ENCODE results near the gene SBSN.

Gene SBSN

GRCh38 chr19:35519291-35519690 lies 8.8 kb downstream of the SBSN start:
- WGBS (ENCODE audit: insufficient coverage) = 70% methylated on average over 2 of the region's 7 CpGs
- no peaks in the 10 kb centered on the region for H3K36me3 ChIP-seq (ENCODE audit: control insufficient read depth in 4 of 4, insufficient read depth in 4 of 4, low read length in 3 of 4)
- DNase-seq = no peak
- peaks cover 0 to 3% (median 2%) of the 10 kb centered on the region in 5 experiments for H3K27me3 ChIP-seq (replicated peaks in 2 of 5; ENCODE audit: control insufficient read depth in 4 of 5, insufficient read depth in 5 of 5, low read length in 4 of 5)
- ChIA-PET CTCF (interaction anchor here (1.2 to 1.7 kb wide), 3 partner anchors 10 to 11 kb away, joined by 3 to 4 read pairs (median 3); no protein-coding TSS in a partner anchor), POLR2A (no interaction called here)
- H3K4me1 ChIP-seq (ENCODE audit: control extremely low read depth in 1 of 4, control insufficient read depth in 4 of 4, insufficient read depth in 4 of 4, low read length in 3 of 4) = no peaks in the 10 kb centered on the region
- H3K27ac ChIP-seq (ENCODE audit: insufficient read depth in 1 of 2, low read depth in 1 of 2, low read length in 2 of 2, poor library complexity in 1 of 2, severe bottlenecking in 2 of 2) = no peak overlapping the region
- H3K9me3 ChIP-seq (ENCODE audit: control extremely low read depth in 1 of 5, control insufficient read depth in 4 of 5, insufficient read depth in 2 of 5, low read depth in 1 of 5, low read length in 4 of 5) = no peaks in the 10 kb centered on the region
- no peak overlapping the region for H3K4me3 ChIP-seq (ENCODE audit: control insufficient read depth in 1 of 7, extremely low read depth in 1 of 7, insufficient read depth in 4 of 7, low read depth in 2 of 7, low read length in 6 of 7)

DNA sequence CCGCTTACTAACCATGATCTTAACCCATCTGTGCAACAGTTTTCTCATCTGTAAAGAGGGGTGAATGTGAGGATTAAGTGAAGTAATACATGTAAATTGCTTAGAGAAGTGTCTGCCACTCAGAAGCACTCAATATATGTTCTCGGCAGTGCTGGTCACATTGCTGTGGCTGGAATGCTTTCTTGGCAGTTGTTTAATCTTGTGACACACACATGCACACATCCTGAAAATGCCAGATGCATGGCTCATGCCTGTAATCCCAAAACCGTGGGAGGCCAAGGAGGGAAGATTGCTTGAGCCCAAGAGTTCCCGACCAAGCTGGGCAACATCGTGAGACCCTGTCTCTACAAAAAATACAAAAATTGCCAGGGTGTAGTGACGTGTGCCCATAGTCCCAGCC lies 9.8 kb downstream of the SBSN start:
- ChIA-PET CTCF (interaction anchor here (1.2 to 1.7 kb wide), 2 partner anchors 9 to 10 kb away, joined by 3 to 4 read pairs; no protein-coding TSS in a partner anchor), POLR2A (no interaction called here)
- 87% methylated on average over 5 of the region's 6 CpGs for WGBS (ENCODE audit: insufficient coverage)
- Histone ChIP-seq H3K36me3 (ENCODE audit: control insufficient read depth in 4 of 4, insufficient read depth in 4 of 4, low read length in 3 of 4) (no peaks in the 10 kb centered on the region), H3K4me3 (ENCODE audit: control insufficient read depth in 1 of 7, extremely low read depth in 1 of 7, insufficient read depth in 4 of 7, low read depth in 2 of 7, low read length in 6 of 7) (no peak overlapping the region), H3K27ac (ENCODE audit: insufficient read depth in 1 of 2, low read depth in 1 of 2, low read length in 2 of 2, poor library complexity in 1 of 2, severe bottlenecking in 2 of 2) (no peak overlapping the region), H3K27me3 (replicated peaks in 2 of 5; ENCODE audit: control insufficient read depth in 4 of 5, insufficient read depth in 5 of 5, low read length in 4 of 5) (peaks cover 0 to 11% (median 3%) of the 10 kb centered on the region in 5 experiments), H3K9me3 (ENCODE audit: control extremely low read depth in 1 of 5, control insufficient read depth in 4 of 5, insufficient read depth in 2 of 5, low read depth in 1 of 5, low read length in 4 of 5) (no peaks in the 10 kb centered on the region), H3K4me1 (ENCODE audit: control extremely low read depth in 1 of 4, control insufficient read depth in 4 of 4, insufficient read depth in 4 of 4, low read length in 3 of 4) (peaks cover 0 to 2% (median 0%) of the 10 kb centered on the region in 4 experiments)
- DNase-seq = no peak

- Histone ChIP-seq H3K36me3 (ENCODE audit: control insufficient read depth in 4 of 4, insufficient read depth in 4 of 4, low read length in 3 of 4) (no peaks in the 10 kb centered on the region), H3K27me3 (replicated peaks in 2 of 5; ENCODE audit: control insufficient read depth in 4 of 5, insufficient read depth in 5 of 5, low read length in 4 of 5) (peaks cover 0 to 19% (median 8%) of the 10 kb centered on the region in 5 experiments), H3K4me3 (ENCODE audit: control insufficient read depth in 1 of 7, extremely low read depth in 1 of 7, insufficient read depth in 4 of 7, low read depth in 2 of 7, low read length in 6 of 7) (no peak overlapping the region), H3K4me1 (ENCODE audit: control extremely low read depth in 1 of 4, control insufficient read depth in 4 of 4, insufficient read depth in 4 of 4, low read length in 3 of 4) (peaks cover 0 to 2% (median 0%) of the 10 kb centered on the region in 4 experiments), H3K27ac (ENCODE audit: insufficient read depth in 1 of 2, low read depth in 1 of 2, low read length in 2 of 2, poor library complexity in 1 of 2, severe bottlenecking in 2 of 2) (no peak overlapping the region), H3K9me3 (ENCODE audit: control extremely low read depth in 1 of 5, control insufficient read depth in 4 of 5, insufficient read depth in 2 of 5, low read depth in 1 of 5, low read length in 4 of 5) (no peaks in the 10 kb centered on the region)
- POLR2A ChIA-PET = no interaction called here
- CTCF ChIA-PET = interaction anchor here (1.0 to 1.6 kb wide), 5 partner anchors 9 to 160 kb away, joined by 3 to 4 read pairs (median 3); no protein-coding TSS in a partner anchor
- DNase-seq = no peak
- WGBS (ENCODE audit: insufficient coverage) = 100% methylated on average over 1 of the region's 2 CpGs
Observed at GRCh38 chr19:35517342-35517741, 10.8 kb downstream of the SBSN start.

DNA sequence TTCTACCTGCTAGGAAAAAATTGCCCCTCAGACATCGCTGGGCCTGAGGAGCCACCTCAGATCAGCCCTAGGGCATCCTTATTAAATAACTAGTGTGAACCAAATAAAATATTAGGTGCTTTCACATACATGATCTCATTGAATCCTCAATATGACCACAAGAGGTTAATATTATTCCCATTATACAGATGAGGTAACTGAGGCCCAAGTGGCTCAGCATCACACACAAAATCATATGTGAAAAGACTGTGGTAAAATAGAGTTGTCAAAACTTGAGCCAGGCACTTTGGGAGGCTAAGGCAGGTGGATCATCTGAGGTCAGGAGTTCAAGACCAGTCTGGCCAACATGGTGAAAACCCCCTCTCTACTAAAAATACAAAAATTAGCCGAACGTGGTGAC lies 11.8 kb downstream of the SBSN start:
- no CpG with 5 or more reads among the region's 3 CpGs for WGBS (ENCODE audit: insufficient coverage)

GRCh38 chr19:35514282-35514809 lies 13.8 kb downstream of the SBSN start:
- CTCF ChIA-PET = interaction anchor here (1.0 to 1.5 kb wide), 3 partner anchors 9 to 303 kb away, joined by 3 to 4 read pairs (median 3); no protein-coding TSS in a partner anchor
- 46% methylated on average over 15 of the region's 20 CpGs for WGBS (ENCODE audit: insufficient coverage)
- peaks cover 0 to 16% (median 13%) of the 10 kb centered on the region in 4 experiments for H3K4me1 ChIP-seq (ENCODE audit: control extremely low read depth in 1 of 4, control insufficient read depth in 4 of 4, insufficient read depth in 4 of 4, low read length in 3 of 4)
- no peaks in the 10 kb centered on the region for H3K9me3 ChIP-seq (ENCODE audit: control extremely low read depth in 1 of 5, control insufficient read depth in 4 of 5, insufficient read depth in 2 of 5, low read depth in 1 of 5, low read length in 4 of 5)
- no peak overlapping the region for H3K27ac ChIP-seq (ENCODE audit: insufficient read depth in 1 of 2, low read depth in 1 of 2, low read length in 2 of 2, poor library complexity in 1 of 2, severe bottlenecking in 2 of 2)
- POLR2A ChIA-PET = no interaction called here
- H3K4me3 ChIP-seq (ENCODE audit: control insufficient read depth in 1 of 7, extremely low read depth in 1 of 7, insufficient read depth in 4 of 7, low read depth in 2 of 7, low read length in 6 of 7) = no peak overlapping the region
- DNase-seq = no peak
- no peaks in the 10 kb centered on the region for H3K36me3 ChIP-seq (ENCODE audit: control insufficient read depth in 4 of 4, insufficient read depth in 4 of 4, low read length in 3 of 4)
- H3K27me3 ChIP-seq (replicated peaks in 2 of 5; ENCODE audit: control insufficient read depth in 4 of 5, insufficient read depth in 5 of 5, low read length in 4 of 5) = peaks cover 0 to 41% (median 20%) of the 10 kb centered on the region in 5 experiments

More for the DNA sequence above, 11.8 kb downstream of the SBSN start:
- DNase-seq = no peak
- Histone ChIP-seq H3K27me3 (replicated peaks in 2 of 5; ENCODE audit: control insufficient read depth in 4 of 5, insufficient read depth in 5 of 5, low read length in 4 of 5) (peaks cover 0 to 21% (median 12%) of the 10 kb centered on the region in 5 experiments), H3K36me3 (ENCODE audit: control insufficient read depth in 4 of 4, insufficient read depth in 4 of 4, low read length in 3 of 4) (no peaks in the 10 kb centered on the region), H3K4me1 (ENCODE audit: control extremely low read depth in 1 of 4, control insufficient read depth in 4 of 4, insufficient read depth in 4 of 4, low read length in 3 of 4) (peaks cover 0 to 2% (median 0%) of the 10 kb centered on the region in 4 experiments), H3K4me3 (ENCODE audit: control insufficient read depth in 1 of 7, extremely low read depth in 1 of 7, insufficient read depth in 4 of 7, low read depth in 2 of 7, low read length in 6 of 7) (no peak overlapping the region), H3K27ac (ENCODE audit: insufficient read depth in 1 of 2, low read depth in 1 of 2, low read length in 2 of 2, poor library complexity in 1 of 2, severe bottlenecking in 2 of 2) (no peak overlapping the region), H3K9me3 (ENCODE audit: control extremely low read depth in 1 of 5, control insufficient read depth in 4 of 5, insufficient read depth in 2 of 5, low read depth in 1 of 5, low read length in 4 of 5) (no peaks in the 10 kb centered on the region)
- POLR2A ChIA-PET = no interaction called here
- CTCF ChIA-PET = interaction anchor here (0.6 to 1.7 kb wide), 8 partner anchors 8 to 104 kb away, joined by 3 to 5 read pairs (median 4); no protein-coding TSS in a partner anchor

DNA sequence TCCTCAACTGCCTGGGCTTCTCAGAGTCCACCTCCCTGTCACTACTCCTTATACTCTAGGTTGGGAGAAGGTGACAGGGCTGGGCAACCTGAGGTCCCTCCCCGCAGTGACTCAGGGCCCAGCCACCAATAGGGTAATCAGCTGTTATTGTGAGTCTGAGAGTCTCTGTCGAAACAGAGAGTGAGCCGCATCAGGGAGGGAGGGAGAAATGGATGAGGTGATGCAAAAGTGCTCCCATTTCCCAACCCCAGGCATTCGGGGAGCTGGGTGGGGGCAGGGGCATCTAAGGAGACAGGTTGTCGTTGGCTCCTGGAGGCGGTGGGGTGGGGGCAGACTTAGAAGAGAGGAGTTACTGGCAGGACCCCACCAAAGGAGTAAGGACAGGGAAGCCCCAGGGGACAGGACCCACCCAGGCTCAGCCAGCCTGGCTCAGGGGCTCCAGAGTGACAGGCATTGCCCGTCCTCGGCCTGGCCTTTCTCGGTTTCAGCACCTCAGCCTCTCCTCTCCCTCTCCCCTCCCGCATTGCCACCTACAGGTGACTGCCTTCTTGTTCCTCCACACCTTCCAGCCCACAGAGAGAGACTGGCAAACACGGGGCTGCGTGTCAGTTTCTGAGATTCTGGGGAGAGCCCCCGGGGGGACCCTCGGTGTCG lies 14.4 kb downstream of the SBSN start, which contains the start of gene DMKN:
Gene DMKN (minus strand): TSS at position 22 of the 654 bp plus-strand sequence. CDS start 174 bp downstream, outside the sequence.
- Histone ChIP-seq H3K36me3 (ENCODE audit: control insufficient read depth in 4 of 4, insufficient read depth in 4 of 4, low read length in 3 of 4) (no peaks in the 10 kb centered on the region), H3K27me3 (replicated peaks in 2 of 5; ENCODE audit: control insufficient read depth in 4 of 5, insufficient read depth in 5 of 5, low read length in 4 of 5) (peaks cover 0 to 46% (median 23%) of the 10 kb centered on the region in 5 experiments), H3K9me3 (ENCODE audit: control extremely low read depth in 1 of 5, control insufficient read depth in 4 of 5, insufficient read depth in 2 of 5, low read depth in 1 of 5, low read length in 4 of 5) (no peaks in the 10 kb centered on the region), H3K27ac (ENCODE audit: insufficient read depth in 1 of 2, low read depth in 1 of 2, low read length in 2 of 2, poor library complexity in 1 of 2, severe bottlenecking in 2 of 2) (no peak within 1 kb of the TSS), H3K4me3 (ENCODE audit: control insufficient read depth in 1 of 7, extremely low read depth in 1 of 7, insufficient read depth in 4 of 7, low read depth in 2 of 7, low read length in 6 of 7) (no peak within 1 kb of the TSS), H3K4me1 (ENCODE audit: control extremely low read depth in 1 of 4, control insufficient read depth in 4 of 4, insufficient read depth in 4 of 4, low read length in 3 of 4) (peaks cover 0 to 19% (median 16%) of the 10 kb centered on the region in 4 experiments)
- no peak for DNase-seq
- CTCF ChIA-PET = interaction anchor here (1.0 to 1.9 kb wide), 6 partner anchors 9 to 304 kb away, joined by 3 to 6 read pairs (median 4); no protein-coding TSS in a partner anchor
- WGBS (ENCODE audit: insufficient coverage) = 30% methylated on average over 11 of the region's 15 CpGs
- POLR2A ChIA-PET = interaction anchor here (0.7 kb wide), 1 partner anchor 15 kb away, joined by 5 read pairs; no protein-coding TSS in a partner anchor
